ENCODE measurements around the gene AASDH.

Gene AASDH

GRCh38 chr4:56387023-56388001, at the start of gene AASDH:
AASDH (minus strand) TSS chr4:56387491; CDS start chr4:56384299, 3,192 bp downstream.
- no peaks in the 10 kb centered on the region for H3K9me3 ChIP-seq (ENCODE audit: control insufficient read depth, low read length)
- H3K9ac ChIP-seq (ENCODE audit: low read length) = peak within 1 kb of the TSS; percentile 95
- no peaks in the 10 kb centered on the region for H3K27me3 ChIP-seq (ENCODE audit: control insufficient read depth, insufficient read depth, low read length)
- H3K36me3 ChIP-seq (ENCODE audit: control insufficient read depth, insufficient read depth, low read length) = no peaks in the 10 kb centered on the region
- peaks cover 5% of the 10 kb centered on the region for H3K4me1 ChIP-seq (ENCODE audit: control insufficient read depth, insufficient read depth, low read length)
- peak within 1 kb of the TSS; percentile 83 for H3K4me3 ChIP-seq (ENCODE audit: low read length)

- Histone ChIP-seq H3K9me3 (ENCODE audit: control insufficient read depth, low read length) (no peaks in the 10 kb centered on the region), H3K36me3 (ENCODE audit: control insufficient read depth, insufficient read depth, low read length) (no peaks in the 10 kb centered on the region), H3K4me3 (ENCODE audit: low read length) (peak within 1 kb of the TSS; percentile 84), H3K9ac (ENCODE audit: low read length) (peak within 1 kb of the TSS; percentile 76), H3K4me1 (ENCODE audit: control insufficient read depth, insufficient read depth, low read length) (no peaks in the 10 kb centered on the region), H3K27me3 (ENCODE audit: control insufficient read depth, insufficient read depth, low read length) (no peaks in the 10 kb centered on the region)
These were observed 48.0 kb upstream of the AASDH start, which contains the start of gene PPAT for GRCh38 chr4:56435140-56435926. PPAT (minus strand) TSS chr4:56435615; CDS start chr4:56435477, 138 bp downstream.

GRCh38 chr4:56434599-56435139, 47.4 kb upstream of the AASDH start:
- H3K27me3 ChIP-seq (ENCODE audit: control insufficient read depth, insufficient read depth, low read length) = no peaks in the 10 kb centered on the region
- H3K36me3 ChIP-seq (ENCODE audit: control insufficient read depth, insufficient read depth, low read length) = no peaks in the 10 kb centered on the region
- peak overlapping the region; percentile 84 for H3K4me3 ChIP-seq (ENCODE audit: low read length)
- no peaks in the 10 kb centered on the region for H3K9me3 ChIP-seq (ENCODE audit: control insufficient read depth, low read length)
- H3K4me1 ChIP-seq (ENCODE audit: control insufficient read depth, insufficient read depth, low read length) = no peaks in the 10 kb centered on the region
- peak overlapping the region; percentile 71 for H3K9ac ChIP-seq (ENCODE audit: low read length)

GRCh38 chr4:56433280-56433679, 46.0 kb upstream of the AASDH start:
- Histone ChIP-seq H3K36me3 (ENCODE audit: control insufficient read depth, insufficient read depth, low read length) (no peaks in the 10 kb centered on the region), H3K4me3 (ENCODE audit: low read length) (no peak overlapping the region), H3K9me3 (ENCODE audit: control insufficient read depth, low read length) (no peaks in the 10 kb centered on the region), H3K9ac (ENCODE audit: low read length) (no peak overlapping the region), H3K27me3 (ENCODE audit: control insufficient read depth, insufficient read depth, low read length) (no peaks in the 10 kb centered on the region), H3K4me1 (ENCODE audit: control insufficient read depth, insufficient read depth, low read length) (no peaks in the 10 kb centered on the region)

- Histone ChIP-seq H3K4me3 (ENCODE audit: low read length) (no peak overlapping the region), H3K9ac (ENCODE audit: low read length) (no peak overlapping the region), H3K4me1 (ENCODE audit: control insufficient read depth, insufficient read depth, low read length) (no peaks in the 10 kb centered on the region), H3K9me3 (ENCODE audit: control insufficient read depth, low read length) (no peaks in the 10 kb centered on the region), H3K27me3 (ENCODE audit: control insufficient read depth, insufficient read depth, low read length) (no peaks in the 10 kb centered on the region), H3K36me3 (ENCODE audit: control insufficient read depth, insufficient read depth, low read length) (no peaks in the 10 kb centered on the region)
These were observed 42.9 kb upstream of the AASDH start for GRCh38 chr4:56430203-56430602.

GRCh38 chr4:56427179-56427578, 39.9 kb upstream of the AASDH start:
- H3K9ac ChIP-seq (ENCODE audit: low read length) = no peak overlapping the region
- no peaks in the 10 kb centered on the region for H3K9me3 ChIP-seq (ENCODE audit: control insufficient read depth, low read length)
- H3K4me1 ChIP-seq (ENCODE audit: control insufficient read depth, insufficient read depth, low read length) = no peaks in the 10 kb centered on the region
- no peak overlapping the region for H3K4me3 ChIP-seq (ENCODE audit: low read length)
- H3K27me3 ChIP-seq (ENCODE audit: control insufficient read depth, insufficient read depth, low read length) = no peaks in the 10 kb centered on the region
- no peaks in the 10 kb centered on the region for H3K36me3 ChIP-seq (ENCODE audit: control insufficient read depth, insufficient read depth, low read length)

- Histone ChIP-seq H3K9me3 (ENCODE audit: control insufficient read depth, low read length) (no peaks in the 10 kb centered on the region), H3K9ac (ENCODE audit: low read length) (no peak overlapping the region), H3K36me3 (ENCODE audit: control insufficient read depth, insufficient read depth, low read length) (no peaks in the 10 kb centered on the region), H3K27me3 (ENCODE audit: control insufficient read depth, insufficient read depth, low read length) (no peaks in the 10 kb centered on the region), H3K4me3 (ENCODE audit: low read length) (no peak overlapping the region), H3K4me1 (ENCODE audit: control insufficient read depth, insufficient read depth, low read length) (no peaks in the 10 kb centered on the region)
These were observed 39.0 kb upstream of the AASDH start for GRCh38 chr4:56426273-56426672.

- H3K4me1 ChIP-seq (ENCODE audit: control insufficient read depth, insufficient read depth, low read length) = no peaks in the 10 kb centered on the region
- H3K9me3 ChIP-seq (ENCODE audit: control insufficient read depth, low read length) = no peaks in the 10 kb centered on the region
- no peak overlapping the region for H3K4me3 ChIP-seq (ENCODE audit: low read length)
- no peaks in the 10 kb centered on the region for H3K36me3 ChIP-seq (ENCODE audit: control insufficient read depth, insufficient read depth, low read length)
- H3K9ac ChIP-seq (ENCODE audit: low read length) = no peak overlapping the region
- H3K27me3 ChIP-seq (ENCODE audit: control insufficient read depth, insufficient read depth, low read length) = no peaks in the 10 kb centered on the region
These were observed 38.2 kb upstream of the AASDH start for GRCh38 chr4:56425518-56425917.

GRCh38 chr4:56424697-56425514, 37.6 kb upstream of the AASDH start:
- H3K4me3 ChIP-seq (ENCODE audit: low read length) = no peak overlapping the region
- H3K36me3 ChIP-seq (ENCODE audit: control insufficient read depth, insufficient read depth, low read length) = no peaks in the 10 kb centered on the region
- H3K4me1 ChIP-seq (ENCODE audit: control insufficient read depth, insufficient read depth, low read length) = no peaks in the 10 kb centered on the region
- H3K27me3 ChIP-seq (ENCODE audit: control insufficient read depth, insufficient read depth, low read length) = no peaks in the 10 kb centered on the region
- no peaks in the 10 kb centered on the region for H3K9me3 ChIP-seq (ENCODE audit: control insufficient read depth, low read length)
- H3K9ac ChIP-seq (ENCODE audit: low read length) = no peak overlapping the region

- no peaks in the 10 kb centered on the region for H3K36me3 ChIP-seq (ENCODE audit: control insufficient read depth, insufficient read depth, low read length)
- no peaks in the 10 kb centered on the region for H3K27me3 ChIP-seq (ENCODE audit: control insufficient read depth, insufficient read depth, low read length)
- no peaks in the 10 kb centered on the region for H3K4me1 ChIP-seq (ENCODE audit: control insufficient read depth, insufficient read depth, low read length)
- no peak overlapping the region for H3K4me3 ChIP-seq (ENCODE audit: low read length)
- no peaks in the 10 kb centered on the region for H3K9me3 ChIP-seq (ENCODE audit: control insufficient read depth, low read length)
- no peak overlapping the region for H3K9ac ChIP-seq (ENCODE audit: low read length)
These were observed 36.9 kb upstream of the AASDH start for GRCh38 chr4:56424176-56424575.

GRCh38 chr4:56417396-56417795, 30.1 kb upstream of the AASDH start:
- Histone ChIP-seq H3K9me3 (ENCODE audit: control insufficient read depth, low read length) (no peaks in the 10 kb centered on the region), H3K9ac (ENCODE audit: low read length) (no peak overlapping the region), H3K27me3 (ENCODE audit: control insufficient read depth, insufficient read depth, low read length) (no peaks in the 10 kb centered on the region), H3K4me3 (ENCODE audit: low read length) (no peak overlapping the region), H3K4me1 (ENCODE audit: control insufficient read depth, insufficient read depth, low read length) (no peaks in the 10 kb centered on the region), H3K36me3 (ENCODE audit: control insufficient read depth, insufficient read depth, low read length) (no peaks in the 10 kb centered on the region)
